HG03039 (cell line): Measurements from ENCODE around the gene PAGE2B.
"Not testable (repeated sequence)": the region's sequence is repeated elsewhere in the genome, so short reads cannot be mapped to it uniquely, and the experiment has no call there.

ENCODE experiments used
- ATAC-seq: cut with Tn5 transposase; IDR thresholded peaks from one replicate; pipeline ENCODE4 v1.9.1; 2021; ENCODE audit warnings: mild to moderate bottlenecking, moderate library complexity; ENCODE audit not compliant: unreplicated experiment

The PAGE2B gene, protein sequence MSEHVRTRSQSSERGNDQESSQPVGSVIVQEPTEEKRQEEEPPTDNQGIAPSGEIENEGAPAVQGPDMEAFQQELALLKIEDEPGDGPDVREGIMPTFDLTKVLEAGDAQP

DNA sequence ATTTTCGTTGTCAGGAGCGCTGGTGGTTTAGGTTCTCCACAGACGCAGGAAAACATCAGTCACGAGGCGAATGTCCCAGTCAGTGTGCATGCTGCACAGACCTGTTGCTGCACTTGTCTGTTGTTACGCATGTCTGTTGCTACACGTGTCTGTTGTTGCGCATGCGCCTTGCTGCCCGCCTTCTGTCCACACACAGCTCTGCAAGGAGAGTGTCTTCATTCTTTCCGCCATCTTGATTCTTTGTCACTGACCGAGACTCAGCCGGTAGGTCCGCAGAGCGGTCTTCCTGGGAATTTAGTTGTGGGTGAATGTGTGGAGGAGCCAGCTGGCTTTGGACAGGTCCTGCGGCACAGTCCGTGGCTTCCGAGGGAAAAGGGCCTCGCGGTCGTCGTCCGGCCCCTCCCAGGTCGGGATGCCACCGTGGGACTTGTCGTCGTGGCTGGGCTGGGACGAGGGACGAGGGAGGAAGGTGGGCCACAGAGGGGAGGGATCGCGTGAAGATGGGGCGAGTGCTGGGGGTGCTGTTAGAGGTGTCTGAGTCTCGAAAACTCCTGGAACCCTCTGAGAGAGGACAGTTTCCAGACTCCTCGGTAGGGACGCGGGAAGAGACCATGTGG, at the start of gene PAGE2B:
TSS of gene PAGE2B (plus strand) at position 180 of the 617 bp plus-strand sequence. CDS start 1,012 bp downstream, outside the sequence.
- ATAC-seq, result no peak

DNA sequence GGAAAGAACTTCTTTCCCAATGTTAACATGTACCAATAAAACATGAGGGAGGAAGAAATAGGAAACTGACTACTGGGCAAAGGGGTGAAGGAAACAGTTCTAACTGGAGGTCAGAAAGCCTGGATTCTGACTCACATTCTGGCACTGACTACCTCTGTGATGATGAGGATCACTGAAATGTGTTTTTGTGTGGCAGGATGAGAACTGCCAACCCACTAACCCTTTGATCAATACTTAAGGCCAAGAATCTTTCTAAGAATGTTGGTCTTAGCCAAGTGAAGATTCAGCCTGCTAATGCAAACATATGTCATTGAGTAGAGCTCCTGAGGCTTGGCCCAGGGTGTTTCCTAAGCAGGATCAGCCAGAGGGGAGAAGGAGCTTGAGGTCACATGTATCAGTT, 48.7 kb upstream of the PAGE2B start:
- no peak for ATAC-seq

DNA sequence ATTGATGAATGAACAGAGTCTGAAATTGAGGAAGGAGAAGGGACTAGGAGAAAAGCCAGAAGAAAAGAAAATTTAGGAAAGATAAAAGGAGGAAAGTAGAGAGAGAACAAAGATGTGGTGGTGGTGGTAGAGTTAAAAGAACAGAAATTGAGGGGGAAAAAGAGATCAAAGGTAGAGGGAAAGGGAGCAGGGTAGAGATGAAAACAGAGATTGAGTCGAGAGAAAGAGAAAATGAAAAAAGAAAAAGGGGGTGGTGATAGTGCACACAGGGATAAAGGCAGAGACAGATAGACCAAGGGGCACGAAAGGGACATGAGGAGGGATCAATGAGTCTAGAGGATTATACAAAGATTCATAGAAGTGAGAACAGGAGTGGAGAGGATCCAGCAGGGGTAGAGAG, 48.0 kb upstream of the PAGE2B start:
- no peak for ATAC-seq

DNA sequence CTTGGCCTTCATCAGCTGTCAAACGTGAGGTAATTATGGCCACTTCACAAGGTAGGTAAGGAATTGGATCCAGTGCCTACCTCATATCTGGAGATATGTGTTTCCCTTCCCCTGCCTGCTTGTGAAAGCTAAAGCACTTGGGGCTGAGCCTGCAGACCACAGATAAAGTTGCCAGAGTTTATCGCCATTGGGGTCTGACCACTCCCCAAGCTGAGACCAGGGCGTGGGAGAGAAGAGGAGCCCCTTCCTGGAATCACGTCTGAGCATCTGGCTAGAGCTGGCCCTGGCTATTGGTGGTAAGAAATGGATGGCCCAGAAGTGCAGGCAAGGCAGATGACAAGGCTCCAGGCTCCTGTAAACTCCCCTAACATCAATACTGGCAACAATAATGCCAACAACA, 46.8 kb upstream of the PAGE2B start:
- no peak for ATAC-seq

DNA sequence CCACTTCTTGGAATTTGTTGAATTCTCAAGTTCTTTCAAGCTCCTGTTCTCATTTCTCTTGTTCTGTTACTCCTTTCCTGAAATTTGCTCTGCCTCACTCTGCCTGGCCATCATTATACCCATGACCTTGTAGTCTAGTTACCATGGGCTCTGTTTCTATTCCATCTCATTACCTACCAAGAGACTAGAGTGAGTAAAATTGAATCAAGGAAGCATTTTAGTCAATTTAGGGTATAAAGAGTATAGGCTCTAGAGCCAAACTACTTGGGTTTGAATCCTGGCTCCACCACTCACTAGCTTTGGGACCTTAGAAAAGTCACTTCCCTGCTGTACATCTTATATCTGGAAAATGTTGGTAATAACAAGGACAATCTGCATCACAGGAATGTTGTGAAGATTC, 46.2 kb upstream of the PAGE2B start:
- ATAC-seq, result no peak

DNA sequence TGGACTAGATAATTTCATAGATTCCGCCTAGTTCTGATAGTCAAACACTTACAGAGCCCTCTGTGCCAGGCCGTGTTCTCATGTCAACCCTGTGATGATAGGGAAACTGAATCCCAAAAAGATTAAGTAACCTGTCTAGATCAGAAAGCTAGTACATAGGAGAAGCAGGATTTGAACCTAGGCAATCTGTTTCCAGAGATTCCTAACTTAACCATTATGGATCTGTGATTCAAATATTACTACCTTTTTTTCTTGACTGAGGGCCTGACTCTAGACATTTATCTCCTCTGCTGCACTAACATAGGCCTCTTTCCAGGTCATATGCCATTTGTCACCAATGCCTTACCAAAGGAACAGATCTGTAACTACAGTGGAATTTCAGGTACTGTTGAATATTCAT, 45.5 kb upstream of the PAGE2B start:
- no peak for ATAC-seq

DNA sequence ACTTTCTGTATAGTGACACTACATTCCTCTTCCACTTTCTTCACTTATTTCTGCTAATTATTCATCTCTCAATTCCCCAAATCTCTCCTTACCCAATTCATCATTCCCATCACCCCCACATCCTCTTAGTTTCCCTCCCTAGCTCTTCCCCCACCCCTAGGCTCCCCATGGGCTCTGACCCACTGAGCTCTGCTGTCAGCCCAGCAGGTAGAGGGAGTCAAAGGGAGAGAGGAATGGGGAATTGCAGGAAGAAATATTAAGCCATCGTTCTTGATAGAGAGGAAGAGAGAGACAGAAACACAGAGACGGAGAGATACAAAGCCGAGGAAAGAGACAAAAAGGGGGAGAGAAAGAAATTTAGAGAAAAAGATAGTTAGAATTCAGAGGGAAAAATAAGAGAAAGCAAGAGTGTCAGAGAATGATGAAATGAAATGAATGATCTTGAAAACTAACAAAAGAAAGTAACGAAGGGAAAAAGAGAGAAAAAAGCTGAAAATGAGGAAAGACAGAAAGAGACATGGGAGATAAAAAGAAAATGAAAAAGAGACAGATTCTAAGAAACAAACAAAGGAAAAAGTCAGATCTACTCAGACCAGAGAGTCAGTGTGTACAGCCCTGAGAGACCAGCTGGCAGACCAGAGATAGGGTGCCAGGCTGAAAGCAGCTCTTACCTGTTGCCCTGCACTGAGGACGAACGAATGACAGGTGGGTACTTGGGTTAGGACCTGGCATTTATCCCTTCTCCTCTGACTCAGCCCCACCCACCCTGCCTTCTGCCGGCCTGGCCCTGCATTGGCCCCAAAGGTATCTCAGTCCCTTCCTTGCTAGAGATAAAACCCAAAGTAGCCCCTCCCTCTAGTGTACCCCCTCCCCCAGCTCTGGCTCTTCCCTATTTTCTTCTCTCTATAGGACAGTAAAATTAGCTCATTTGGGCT, 44.3 kb upstream of the PAGE2B start, which contains the start of gene ALAS2:
TSS of gene ALAS2 (minus strand) at position 707 of the 935 bp plus-strand sequence. CDS start 4,977 bp downstream, outside the sequence.
- ATAC-seq, result no peak

DNA sequence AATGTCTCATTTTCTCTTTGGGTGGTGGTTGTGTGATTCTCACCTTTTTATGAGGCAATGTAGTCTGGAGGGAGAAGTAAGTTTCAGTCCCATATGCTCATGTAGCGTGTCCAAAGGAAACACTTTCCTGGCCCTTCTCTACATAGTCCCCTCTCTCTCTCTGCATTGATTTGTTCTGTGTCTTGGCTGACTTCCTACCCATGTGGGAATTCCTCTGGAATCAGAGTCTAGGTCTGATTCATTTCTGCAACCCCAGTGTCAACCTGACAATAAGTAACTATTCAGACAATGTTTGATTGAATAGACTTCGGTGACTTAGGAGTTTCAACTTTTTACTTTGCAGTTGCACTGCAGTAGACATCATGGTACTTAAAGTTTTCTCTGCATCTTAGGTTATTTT, 41.4 kb upstream of the PAGE2B start:
- no peak for ATAC-seq

DNA sequence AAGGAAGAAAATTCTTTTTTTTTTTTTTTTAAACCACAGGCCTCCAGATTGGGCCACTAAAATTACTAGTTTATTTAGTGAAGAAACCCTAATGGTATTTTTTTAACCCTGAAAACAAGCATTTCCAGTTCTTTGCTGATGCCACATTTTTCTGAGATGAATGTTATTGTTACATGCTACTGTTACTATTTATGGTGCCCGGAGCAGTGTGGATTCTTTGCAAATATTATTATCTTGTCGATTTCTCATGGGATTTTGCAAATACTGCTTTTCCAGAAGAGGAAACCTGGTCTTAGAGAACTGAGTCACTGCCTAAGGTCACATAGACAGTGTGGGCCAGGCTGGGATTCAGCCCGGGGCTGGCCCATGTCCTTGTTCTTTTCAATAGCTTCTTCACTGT, 35.4 kb upstream of the PAGE2B start:
- no peak for ATAC-seq

DNA sequence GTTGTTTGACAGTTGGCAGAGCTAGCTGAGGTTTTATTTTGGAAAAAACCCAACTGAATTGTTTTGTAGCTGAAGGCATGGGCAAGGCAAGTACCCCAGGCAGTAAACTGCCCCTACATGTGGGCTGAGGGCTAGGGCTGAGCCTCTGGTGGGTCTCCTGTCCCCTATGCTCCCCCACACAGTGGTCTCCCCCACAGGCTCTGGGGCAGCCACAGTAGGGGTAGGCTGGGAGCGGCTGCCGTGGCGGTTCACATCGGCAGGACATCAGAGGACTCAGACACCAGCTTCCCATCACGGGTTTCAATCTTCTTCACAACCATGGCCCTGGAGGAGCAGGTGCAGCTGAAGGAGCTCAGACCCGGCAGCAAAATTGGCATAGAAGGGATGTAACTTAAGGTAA, 33.3 kb upstream of the PAGE2B start:
- no peak for ATAC-seq

DNA sequence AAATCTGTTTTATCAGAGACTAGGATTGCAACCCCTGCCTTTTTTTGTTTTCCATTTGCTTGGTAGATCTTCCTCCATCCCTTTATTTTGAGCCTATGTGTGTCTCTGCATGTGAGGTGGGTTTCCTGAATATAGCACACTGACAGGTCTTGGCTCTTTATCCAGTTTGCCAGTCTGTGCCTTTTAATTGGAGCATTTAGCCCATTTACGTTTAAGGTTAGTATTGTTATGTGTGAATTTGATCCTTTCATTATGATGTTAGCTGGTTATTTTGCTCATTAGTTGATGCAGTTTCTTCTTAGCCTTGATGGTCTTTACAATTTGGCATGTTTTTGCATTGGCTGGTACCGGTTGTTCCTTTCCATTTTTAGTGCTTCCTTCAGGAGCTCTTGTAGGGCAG, 24.2 kb upstream of the PAGE2B start:
- ATAC-seq, result not testable (repeated sequence)

DNA sequence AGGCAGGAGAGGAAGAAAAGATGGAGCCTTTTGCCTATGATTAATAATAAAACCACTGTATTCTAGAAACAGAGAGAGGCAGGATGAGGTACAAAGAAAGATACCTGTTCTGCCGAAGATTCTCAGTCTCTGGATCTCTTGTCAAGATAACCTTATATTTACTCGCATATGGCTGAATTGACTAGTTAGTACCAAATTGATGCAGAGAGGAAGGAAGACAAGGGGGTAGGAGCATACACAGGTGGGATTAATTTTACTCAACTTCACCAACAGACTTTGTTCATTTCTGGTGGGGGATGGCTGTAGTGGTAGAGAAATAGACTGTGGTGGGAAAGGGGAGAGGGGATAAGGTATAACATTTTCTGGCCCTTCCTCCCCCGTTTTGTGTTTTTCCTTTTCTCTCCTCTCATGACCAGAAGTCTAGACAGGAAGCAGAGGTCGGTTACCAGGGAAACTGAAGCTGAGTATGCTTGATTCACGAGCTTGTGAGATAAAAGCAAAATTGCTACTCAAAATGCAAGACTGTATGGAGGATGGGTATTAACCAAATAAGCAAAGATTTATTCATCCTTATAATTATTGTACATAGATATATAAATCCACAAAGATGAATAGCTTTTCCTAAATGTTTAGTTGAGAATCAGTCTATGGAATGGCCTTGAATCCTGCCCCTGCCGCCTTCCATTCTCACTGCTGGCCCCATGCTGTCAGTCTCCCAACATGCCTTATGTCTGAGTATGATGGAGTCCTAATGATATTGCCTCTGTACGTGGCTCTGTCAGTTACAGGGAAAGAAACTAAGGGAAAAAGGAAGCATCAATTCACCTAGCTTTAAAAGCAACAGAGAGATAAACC, 17.8 kb upstream of the PAGE2B start:
- no peak for ATAC-seq

DNA sequence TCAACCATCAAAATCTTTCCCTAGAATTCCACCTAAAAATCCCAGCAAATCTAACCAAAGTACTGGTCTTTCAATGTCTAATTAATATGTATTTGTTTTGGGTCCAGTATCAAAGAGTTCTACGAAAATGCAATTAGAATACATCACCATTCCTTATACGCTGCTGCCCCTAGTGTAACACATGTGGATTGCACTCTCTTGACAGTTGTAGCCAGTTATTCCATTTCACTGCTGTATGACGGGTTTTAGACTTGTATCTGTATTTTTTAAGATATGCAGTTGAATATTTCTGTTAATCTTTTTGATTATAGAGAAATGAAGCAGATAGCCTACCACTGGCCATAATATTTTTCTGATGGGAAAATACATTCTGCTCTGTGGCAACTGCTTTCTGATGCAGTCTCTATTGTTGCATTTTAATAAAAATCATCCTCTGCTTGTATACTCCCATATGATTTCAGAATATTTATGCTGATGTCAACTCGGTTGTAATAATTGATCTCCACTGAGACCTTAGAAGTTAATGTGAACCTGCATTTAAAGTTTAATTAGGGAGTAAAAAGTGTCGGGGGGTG, 17.1 kb upstream of the PAGE2B start:
- no peak for ATAC-seq

DNA sequence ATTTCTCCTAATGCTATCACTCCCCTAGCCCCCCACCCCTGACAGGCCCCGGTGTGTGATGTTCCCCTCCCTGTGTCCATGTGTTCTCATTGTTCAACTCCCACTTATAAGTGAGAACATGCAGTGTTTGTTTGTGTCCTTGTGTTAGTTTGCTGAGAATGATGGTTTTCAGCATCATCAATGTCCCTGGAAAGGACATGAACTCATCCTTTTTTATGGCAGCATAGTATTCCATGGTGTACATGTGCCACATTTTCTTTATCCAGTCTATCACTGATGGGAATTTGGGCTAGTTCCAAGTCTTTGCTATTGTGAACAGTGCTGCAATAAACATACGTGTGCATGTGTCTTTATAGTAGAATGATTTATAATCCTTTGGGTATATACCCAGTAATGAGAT, 7.7 kb upstream of the PAGE2B start:
- ATAC-seq, result not testable (repeated sequence)

DNA sequence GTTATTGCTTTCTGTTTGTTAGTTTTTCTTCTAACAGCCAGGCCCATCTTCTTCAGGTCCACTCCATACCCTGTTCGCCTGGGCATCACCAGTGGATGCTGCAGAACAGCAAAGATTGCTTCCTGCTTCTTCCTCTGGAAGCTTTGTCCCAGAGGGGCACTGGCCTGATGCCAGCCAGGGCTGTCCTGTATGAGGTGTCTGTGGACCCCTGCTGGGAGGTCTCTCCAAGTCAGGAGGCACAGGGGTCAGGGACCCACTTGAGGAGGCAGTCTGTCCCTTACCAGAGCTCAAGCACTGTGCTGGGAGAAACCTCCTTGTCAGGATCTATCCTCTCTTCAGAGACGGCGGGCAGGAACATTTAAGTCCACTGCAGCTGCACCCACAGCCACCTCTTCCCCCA, 2.5 kb upstream of the PAGE2B start:
- ATAC-seq, result no peak

DNA sequence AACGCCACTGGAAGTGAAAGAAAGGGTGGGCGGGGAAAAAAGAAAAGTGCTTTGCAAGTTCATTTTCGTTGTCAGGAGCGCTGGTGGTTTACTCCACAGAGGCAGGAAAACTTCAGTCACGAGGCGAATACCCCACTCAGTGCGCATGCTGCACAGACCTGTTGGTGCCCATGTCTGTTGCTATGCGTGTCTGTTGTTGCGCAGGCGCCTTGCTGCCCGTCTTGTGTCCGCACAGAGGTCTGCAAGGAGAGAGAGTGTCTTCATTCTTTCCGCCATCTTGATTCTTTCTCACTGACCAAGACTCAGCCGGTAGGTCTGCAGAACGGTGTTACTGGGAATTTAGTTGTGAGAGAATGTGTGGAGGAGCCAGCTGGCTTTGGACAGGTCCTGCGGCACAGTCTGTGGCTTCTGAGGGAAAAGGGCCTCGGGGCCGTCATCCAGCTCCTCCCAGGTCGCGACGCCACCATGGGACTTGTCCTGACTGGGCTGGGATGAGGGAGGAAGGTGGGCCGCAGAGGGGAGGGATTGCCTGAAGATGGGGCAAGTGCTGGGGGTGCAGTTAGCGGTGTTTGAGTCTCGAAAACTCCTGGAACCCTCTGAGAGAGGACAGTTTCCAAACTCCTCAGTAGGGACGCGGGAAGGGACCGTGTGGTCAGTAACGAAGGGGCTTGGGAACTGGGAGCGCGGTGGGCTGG, 14.1 kb downstream of the PAGE2B start, which contains the start of gene PAGE2:
TSS of gene PAGE2 (plus strand) at position 224 of the 695 bp plus-strand sequence. CDS start 1,003 bp downstream, outside the sequence.
- ATAC-seq, result no peak

DNA sequence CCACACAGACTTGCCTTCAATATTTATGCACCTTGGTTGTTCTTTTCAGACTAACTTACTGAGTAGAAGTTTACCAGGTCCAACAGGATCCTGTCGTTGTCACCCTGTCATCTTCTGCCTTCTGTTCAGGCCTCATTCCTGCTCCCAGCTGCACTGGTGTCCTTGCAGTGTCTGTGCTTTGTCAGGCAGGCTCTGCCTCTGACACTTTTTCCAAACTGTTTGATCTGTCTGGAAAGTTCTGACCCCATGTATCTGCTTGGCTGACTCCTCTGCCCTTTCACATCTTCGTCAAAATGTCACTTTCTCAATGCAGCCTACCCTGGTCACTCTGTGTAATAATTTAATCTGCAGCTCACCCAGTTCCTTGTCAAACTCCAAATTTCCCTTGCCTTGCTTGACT, 23.9 kb downstream of the PAGE2B start:
- no peak for ATAC-seq

DNA sequence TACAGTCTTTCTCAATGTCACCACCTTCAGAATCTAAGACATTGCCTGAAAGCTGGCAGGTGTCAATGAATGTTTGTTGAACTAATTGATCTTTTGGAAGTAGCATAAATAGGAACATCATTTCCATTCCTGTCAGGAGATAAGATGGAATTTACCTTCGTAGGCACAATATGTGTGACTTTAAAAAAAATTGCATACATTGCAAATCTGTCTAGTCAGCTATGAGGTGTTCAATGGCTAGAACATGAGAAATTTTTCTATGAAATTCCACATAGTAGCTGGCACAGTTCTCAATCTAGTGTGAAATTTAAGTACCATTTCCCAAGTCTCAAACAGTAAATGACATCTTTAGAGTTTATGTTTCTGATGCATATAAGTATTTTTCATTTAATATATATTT, 24.3 kb downstream of the PAGE2B start:
- ATAC-seq, result no peak

DNA sequence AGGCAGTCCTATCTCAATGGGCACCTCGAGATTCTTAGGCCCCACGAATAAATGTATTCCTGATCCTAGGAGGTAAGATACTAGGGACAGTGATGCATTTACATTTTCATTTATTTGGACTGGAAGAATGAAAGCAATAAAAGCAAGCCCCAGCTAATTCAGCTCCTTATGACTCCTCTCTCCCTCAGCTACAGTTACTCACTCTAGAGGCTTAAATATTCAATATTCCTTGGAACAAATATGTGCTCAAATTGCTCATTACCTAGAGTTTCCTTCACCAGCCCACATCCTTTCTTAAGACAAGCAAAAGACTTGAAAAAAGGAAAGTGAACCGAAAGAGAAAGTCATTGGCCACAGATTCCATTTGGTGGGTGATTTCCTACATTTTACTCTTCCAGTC, 27.9 kb downstream of the PAGE2B start:
- no peak for ATAC-seq

DNA sequence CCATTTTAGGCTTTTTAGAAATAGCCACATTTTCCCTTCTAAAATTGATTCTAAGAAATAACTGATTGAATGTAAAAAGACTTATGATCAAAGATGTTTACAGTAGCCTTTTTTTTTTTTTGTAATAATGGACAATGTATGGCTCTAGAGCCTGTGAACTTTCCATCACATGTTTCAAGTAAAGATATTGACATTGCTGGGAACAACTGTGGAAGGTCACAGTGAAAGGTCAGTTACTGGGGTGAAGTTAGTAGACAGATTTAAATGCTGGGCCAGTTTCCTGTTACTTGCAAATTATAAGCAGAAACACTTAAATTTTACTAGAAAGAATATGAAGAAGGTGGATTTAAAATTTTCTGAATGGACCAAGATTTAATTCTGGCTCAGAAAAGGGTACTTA, 32.4 kb downstream of the PAGE2B start:
- no peak for ATAC-seq
